ENCODE data around the gene CCDC148.

CCDC148 gene

GRCh38 chr2:158211502-158211901, 245.1 kb downstream of the CCDC148 start:
- DNase-seq (ENCODE audit: low read depth): peak; percentile 15
- no peak for TF ChIP-seq CTCF (IDR thresholded peaks at IDR 0.05; ENCODE audit: insufficient read depth, low read depth, low read length, missing control alignments)
- H3K4me3 ChIP-seq (ENCODE audit: low read length): no peak overlapping the region

- H3K4me3 ChIP-seq (ENCODE audit: low read length): no peak overlapping the region
- no peak for TF ChIP-seq CTCF (IDR thresholded peaks at IDR 0.05; ENCODE audit: insufficient read depth, low read depth, low read length, missing control alignments)
- no peak for DNase-seq (ENCODE audit: low read depth)
Observed at GRCh38 chr2:158207354-158207753, 249.2 kb downstream of the CCDC148 start.

- no peak for DNase-seq (ENCODE audit: low read depth)
- no peak overlapping the region for H3K4me3 ChIP-seq (ENCODE audit: low read length)
- TF ChIP-seq CTCF (IDR thresholded peaks at IDR 0.05; ENCODE audit: insufficient read depth, low read depth, low read length, missing control alignments): no peak
Observed at GRCh38 chr2:158205215-158205614, 251.3 kb downstream of the CCDC148 start.

- no peak for TF ChIP-seq CTCF (IDR thresholded peaks at IDR 0.05; ENCODE audit: insufficient read depth, low read depth, low read length, missing control alignments)
- DNase-seq (ENCODE audit: low read depth): no peak
- H3K4me3 ChIP-seq (ENCODE audit: low read length): no peak overlapping the region
Observed at GRCh38 chr2:158204741-158205165, 251.8 kb downstream of the CCDC148 start.

GRCh38 chr2:158202161-158202815, 254.3 kb downstream of the CCDC148 start:
- no peak overlapping the region for H3K4me3 ChIP-seq (ENCODE audit: low read length)
- DNase-seq (ENCODE audit: low read depth): peak; percentile 58
- no peak for TF ChIP-seq CTCF (IDR thresholded peaks at IDR 0.05; ENCODE audit: insufficient read depth, low read depth, low read length, missing control alignments)

GRCh38 chr2:158199928-158200650, 256.5 kb downstream of the CCDC148 start:
- H3K4me3 ChIP-seq (ENCODE audit: low read length): no peak overlapping the region

More at GRCh38 chr2:158199928-158200650, 256.5 kb downstream of the CCDC148 start:
- no peak for TF ChIP-seq CTCF (IDR thresholded peaks at IDR 0.05; ENCODE audit: insufficient read depth, low read depth, low read length, missing control alignments)
- no peak for DNase-seq (ENCODE audit: low read depth)

Data from epithelial cell of esophagus (primary cell).